Activated T-helper 2 cell treated with anti-CD3 and anti-CD28 coated beads, Interferon-gamma antibody, Interleukin-2, Interleukin-4, amounts not matched to agents 10 μg/mL and 5 μg/mL and 100 μg/mL, durations not matched to agents 14 hours and 24 hours and 36 hours (primary cell): ENCODE measurements around the gene TMEM131. TPM values are rescaled to one million over a fixed set of nuclear protein-coding genes. Genes with fewer than 3 reads are reported as not detected.

Source experiments
- DNase-seq: peaks from one replicate; pipeline ENCODE4 v3.0.0; 2021; ENCODE audit warnings: low spot score
- H3K27ac Mint-ChIP-seq: one replicate; pipeline ENCODE4 v1.8.0; 2021; ENCODE audit warnings: mixed read lengths
- H3K27me3 Mint-ChIP-seq: one replicate; pipeline ENCODE4 v1.8.0; 2021; ENCODE audit warnings: low read depth, mixed read lengths
- H3K36me3 Mint-ChIP-seq: one replicate; pipeline ENCODE4 v1.8.0; 2021; ENCODE audit warnings: low read depth, mixed read lengths
- H3K4me1 Mint-ChIP-seq: one replicate; pipeline ENCODE4 v1.8.0; 2021; ENCODE audit warnings: low read depth, mixed read lengths
- H3K4me3 Mint-ChIP-seq: one replicate; pipeline ENCODE4 v1.8.0; 2021; ENCODE audit warnings: low read depth, mild to moderate bottlenecking, moderate library complexity, mixed read lengths
- H3K9me3 Mint-ChIP-seq: one replicate; pipeline ENCODE4 v1.8.0; 2021; ENCODE audit warnings: mixed read lengths
- intact Hi-C: fragments of 100-400 bp; cut with micrococcal nuclease; formaldehyde crosslinking; loops from one replicate; pipeline ENCODE4 v1.15.1; 2023
- total RNA-seq: library from RNA; stranded (reverse); gene quantifications from 2 replicates; pipeline ENCODE4 v1.2.3, GENCODE V29; 2022

TMEM131 gene
- total RNA-seq, 1 donor from 2014 or later = 39.3 TPM

- Mint-ChIP-seq H3K36me3 (peaks cover 29% of the 10 kb centered on the region), H3K27me3 (no peaks in the 10 kb centered on the region), H3K9me3 (no peaks in the 10 kb centered on the region), H3K4me1 (peaks cover 1% of the 10 kb centered on the region), H3K4me3 (no peak overlapping the region), H3K27ac (no peak overlapping the region)
- intact Hi-C loops = no loop called here
- no peak for DNase-seq
Observed at GRCh38 chr2:97816411-97816810, 179.3 kb downstream of the TMEM131 start.

DNA sequence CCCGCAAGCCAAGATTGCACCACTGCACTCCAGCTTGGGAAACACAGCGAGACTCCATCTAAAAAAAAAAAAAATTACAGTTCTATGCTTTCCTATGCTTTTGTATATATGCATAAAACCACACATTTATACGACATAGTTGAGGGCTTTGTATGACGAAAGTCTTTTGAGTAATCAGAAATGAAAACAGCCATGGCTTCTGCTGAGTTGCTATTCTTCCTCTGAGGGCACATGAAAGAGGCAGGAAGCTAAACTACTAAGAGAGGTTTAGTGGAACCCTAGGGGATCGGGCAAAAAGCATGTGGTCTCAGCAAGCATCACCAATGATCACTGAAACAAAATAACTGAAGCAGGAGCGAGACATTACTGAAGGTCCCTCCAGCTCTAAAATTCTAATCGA is 182.8 kb downstream of the TMEM131 start:
- peaks cover 33% of the 10 kb centered on the region for H3K36me3 Mint-ChIP-seq
- intact Hi-C loops = no loop called here
- H3K9me3 Mint-ChIP-seq = no peaks in the 10 kb centered on the region
- H3K27ac Mint-ChIP-seq = no peak overlapping the region
- no peak overlapping the region for H3K4me3 Mint-ChIP-seq
- peaks cover 1% of the 10 kb centered on the region for H3K4me1 Mint-ChIP-seq
- no peak for DNase-seq
- H3K27me3 Mint-ChIP-seq = no peaks in the 10 kb centered on the region

- Mint-ChIP-seq H3K27me3 (no peaks in the 10 kb centered on the region), H3K4me1 (peaks cover 7% of the 10 kb centered on the region)
Observed at GRCh38 chr2:97808816-97809215, 186.9 kb downstream of the TMEM131 start.

DNA sequence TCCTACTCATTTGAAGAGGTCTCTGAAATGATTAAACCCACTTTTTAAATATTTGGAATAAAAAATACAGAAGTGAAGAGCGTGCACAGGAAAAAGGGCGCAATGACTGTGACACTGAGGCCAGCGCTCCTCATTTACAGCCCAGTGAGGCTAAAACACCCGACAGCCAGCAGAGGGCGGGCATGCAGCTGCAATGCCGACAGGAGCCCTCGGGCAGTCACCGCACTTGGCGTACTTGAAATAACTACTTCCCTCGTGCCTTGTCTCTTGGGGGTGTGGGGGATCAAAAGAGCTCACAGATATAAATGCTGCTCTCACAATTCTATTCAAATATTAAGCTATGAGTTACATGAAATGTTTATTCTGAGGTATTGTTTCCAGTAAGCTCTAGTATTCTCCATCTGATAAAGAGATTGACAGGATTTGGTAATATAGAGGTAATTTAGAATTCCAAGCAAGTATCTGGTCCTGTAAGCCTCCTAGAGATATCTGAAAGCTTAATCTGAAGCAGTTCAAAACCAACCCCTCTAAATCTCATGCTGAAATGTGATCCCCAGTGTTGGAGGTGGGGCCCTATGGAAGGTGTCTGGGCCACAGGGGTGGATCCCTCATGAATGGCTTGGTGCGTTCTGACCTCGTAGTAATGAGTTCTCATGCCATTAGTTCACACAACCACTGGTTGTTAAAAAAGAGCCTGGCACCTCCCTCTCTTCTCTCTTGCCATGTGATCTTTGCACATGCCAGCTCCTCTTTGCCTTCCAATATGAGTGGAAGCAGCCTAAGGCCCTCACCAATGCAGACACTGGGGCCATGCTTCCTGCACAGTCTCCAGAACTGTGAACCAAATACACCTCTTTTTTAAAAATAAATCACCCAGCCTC is 188.8 kb downstream of the TMEM131 start:
- Mint-ChIP-seq H3K4me3 (no peak overlapping the region), H3K27ac (no peak overlapping the region), H3K36me3 (peaks cover 31% of the 10 kb centered on the region), H3K9me3 (no peaks in the 10 kb centered on the region), H3K27me3 (no peaks in the 10 kb centered on the region), H3K4me1 (peaks cover 6% of the 10 kb centered on the region)
- intact Hi-C loops = loop anchor here (1.0 to 5.0 kb wide), 6 partner anchors 190 to 578 kb away; partner anchors contain the start of genes TMEM131 and VWA3B
- DNase-seq = peak; percentile 61

More at GRCh38 chr2:97808816-97809215, 186.9 kb downstream of the TMEM131 start:
- H3K27ac Mint-ChIP-seq = no peak overlapping the region
- no peaks in the 10 kb centered on the region for H3K9me3 Mint-ChIP-seq
- H3K4me3 Mint-ChIP-seq = no peak overlapping the region
- DNase-seq = no peak
- intact Hi-C loops = loop anchor here (5.0 kb wide), 4 partner anchors 188 to 368 kb away; partner anchors contain the start of genes TMEM131 and VWA3B
- peaks cover 34% of the 10 kb centered on the region for H3K36me3 Mint-ChIP-seq

DNA sequence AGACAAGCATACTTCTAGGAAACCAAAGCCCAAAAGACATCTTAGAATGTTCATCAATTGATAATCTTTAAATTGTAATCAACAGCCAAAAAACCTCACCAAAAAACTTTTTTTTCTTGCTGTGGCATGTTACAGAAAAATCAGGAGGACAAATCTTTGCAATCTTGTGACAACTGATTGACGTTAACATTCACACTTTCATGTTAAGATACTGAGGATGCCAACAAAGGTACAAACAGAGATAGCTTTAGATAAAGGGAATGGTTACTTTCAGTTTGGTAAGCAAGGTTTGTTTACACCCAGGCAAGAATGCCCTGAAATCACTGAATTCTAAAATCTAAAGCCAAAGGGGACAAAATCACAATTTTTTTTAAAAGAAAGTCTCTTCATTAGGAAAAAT is 190.0 kb downstream of the TMEM131 start:
- Mint-ChIP-seq H3K9me3 (no peaks in the 10 kb centered on the region), H3K4me1 (peaks cover 6% of the 10 kb centered on the region), H3K36me3 (peaks cover 28% of the 10 kb centered on the region), H3K4me3 (no peak overlapping the region), H3K27me3 (no peaks in the 10 kb centered on the region), H3K27ac (no peak overlapping the region)
- intact Hi-C loops = loop anchor here (1.0 to 5.0 kb wide), 6 partner anchors 192 to 580 kb away; partner anchors contain the start of genes TMEM131 and VWA3B
- DNase-seq = no peak

DNA sequence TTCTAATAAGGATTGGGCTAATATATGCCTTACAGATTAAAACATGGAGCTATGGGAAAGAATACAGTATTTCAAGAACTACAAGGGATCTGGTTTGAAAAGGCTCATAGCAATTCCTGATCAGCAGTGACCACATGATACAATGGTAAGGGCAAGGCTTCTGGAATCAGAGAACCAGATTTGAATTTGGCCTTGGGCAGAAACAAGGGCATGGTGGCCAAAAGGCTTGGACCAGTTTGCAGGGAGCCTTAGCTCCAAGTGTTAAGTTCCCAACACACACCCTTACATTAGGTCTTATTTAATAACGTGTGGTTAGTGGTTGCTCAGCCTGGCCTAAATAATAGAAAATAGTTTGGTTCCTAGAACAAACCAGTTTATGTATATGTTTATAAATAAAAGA is 194.7 kb downstream of the TMEM131 start:
- intact Hi-C loops = no loop called here
- H3K4me3 Mint-ChIP-seq = no peak overlapping the region
- peaks cover 8% of the 10 kb centered on the region for H3K4me1 Mint-ChIP-seq
- DNase-seq = no peak
- H3K27me3 Mint-ChIP-seq = no peaks in the 10 kb centered on the region
- no peak overlapping the region for H3K27ac Mint-ChIP-seq
- no peaks in the 10 kb centered on the region for H3K9me3 Mint-ChIP-seq
- peaks cover 39% of the 10 kb centered on the region for H3K36me3 Mint-ChIP-seq

DNA sequence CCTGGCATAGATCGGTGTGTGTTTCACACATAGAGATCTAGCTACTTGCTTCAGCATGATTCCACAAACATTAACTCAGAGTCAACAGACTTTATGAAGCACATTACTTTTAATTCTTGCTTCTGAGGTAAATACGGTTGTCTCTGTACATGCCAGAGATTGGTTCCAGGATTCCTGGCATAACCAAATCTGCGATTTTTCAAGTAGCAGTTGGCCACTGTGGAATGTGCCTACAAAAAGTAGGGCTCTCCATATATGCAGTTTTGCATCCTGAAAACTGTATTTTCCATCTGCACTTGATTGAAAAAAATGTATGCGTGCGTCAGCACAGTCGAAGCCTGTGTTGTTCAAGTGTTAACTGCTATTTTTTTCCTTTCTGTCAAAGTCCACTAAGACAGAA is 197.3 kb downstream of the TMEM131 start:
- no peak overlapping the region for H3K27ac Mint-ChIP-seq
- H3K4me3 Mint-ChIP-seq = no peak overlapping the region
- intact Hi-C loops = no loop called here
- no peak for DNase-seq
- H3K27me3 Mint-ChIP-seq = no peaks in the 10 kb centered on the region
- H3K9me3 Mint-ChIP-seq = no peaks in the 10 kb centered on the region
- peaks cover 24% of the 10 kb centered on the region for H3K36me3 Mint-ChIP-seq
- H3K4me1 Mint-ChIP-seq = peaks cover 2% of the 10 kb centered on the region

GRCh38 chr2:97797355-97797754 is 198.4 kb downstream of the TMEM131 start:
- Mint-ChIP-seq H3K27ac (no peak overlapping the region), H3K36me3 (peaks cover 32% of the 10 kb centered on the region), H3K4me3 (no peak overlapping the region), H3K9me3 (no peaks in the 10 kb centered on the region), H3K27me3 (no peaks in the 10 kb centered on the region), H3K4me1 (peaks cover 2% of the 10 kb centered on the region)
- intact Hi-C loops = no loop called here
- no peak for DNase-seq

GRCh38 chr2:97796465-97797126 is 199.2 kb downstream of the TMEM131 start:
- Mint-ChIP-seq H3K4me1 (peaks cover 2% of the 10 kb centered on the region), H3K36me3 (peaks cover 31% of the 10 kb centered on the region)
- no peak for DNase-seq

GRCh38 chr2:97792416-97792815 is 203.3 kb downstream of the TMEM131 start:
- Mint-ChIP-seq H3K27me3 (no peaks in the 10 kb centered on the region), H3K4me1 (no peaks in the 10 kb centered on the region), H3K9me3 (no peaks in the 10 kb centered on the region), H3K36me3 (peaks cover 30% of the 10 kb centered on the region), H3K27ac (no peak overlapping the region), H3K4me3 (no peak overlapping the region)
- intact Hi-C loops = no loop called here
- DNase-seq = no peak

More at GRCh38 chr2:97796465-97797126, 199.2 kb downstream of the TMEM131 start:
- intact Hi-C loops = no loop called here
- Mint-ChIP-seq H3K27me3 (no peaks in the 10 kb centered on the region), H3K4me3 (no peak overlapping the region), H3K27ac (no peak overlapping the region), H3K9me3 (no peaks in the 10 kb centered on the region)

DNA sequence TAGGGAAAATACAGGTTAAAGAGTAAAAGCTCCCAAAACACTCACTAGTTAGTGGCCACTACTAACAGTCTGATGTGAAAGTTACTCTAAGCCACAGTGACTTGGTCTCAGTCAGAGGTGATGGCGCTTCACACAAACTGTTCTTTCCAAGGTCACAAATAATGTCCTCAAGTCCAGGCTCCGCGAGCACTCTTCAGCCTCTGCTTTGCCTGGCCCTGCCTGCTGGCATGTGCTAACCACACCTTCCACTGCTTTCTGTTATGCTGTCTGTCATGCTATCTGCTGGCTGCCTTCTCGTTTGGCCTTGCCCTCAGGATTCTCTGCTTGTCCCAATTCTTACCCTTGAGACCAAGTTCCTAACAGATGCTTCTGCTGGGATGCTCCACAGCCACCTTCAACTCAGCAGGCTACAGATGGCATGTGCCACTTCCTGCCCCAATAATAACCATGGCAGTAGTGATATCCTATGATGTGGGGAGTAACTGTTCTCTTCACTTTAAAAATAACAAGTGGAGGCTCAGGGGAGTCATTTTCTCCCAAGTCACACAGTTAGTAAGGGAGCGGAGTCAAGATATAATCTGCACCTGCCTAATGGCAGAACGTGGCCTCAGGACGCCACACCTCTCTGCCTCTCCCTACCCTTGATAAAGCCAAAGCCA is 206.6 kb downstream of the TMEM131 start:
- Mint-ChIP-seq H3K27me3 (no peaks in the 10 kb centered on the region), H3K36me3 (peaks cover 24% of the 10 kb centered on the region), H3K4me3 (no peak overlapping the region), H3K4me1 (no peaks in the 10 kb centered on the region), H3K27ac (no peak overlapping the region), H3K9me3 (no peaks in the 10 kb centered on the region)
- intact Hi-C loops = no loop called here
- DNase-seq = no peak

- H3K4me1 Mint-ChIP-seq = no peaks in the 10 kb centered on the region
- H3K9me3 Mint-ChIP-seq = no peaks in the 10 kb centered on the region
- no peak overlapping the region for H3K27ac Mint-ChIP-seq
- DNase-seq = no peak
- peaks cover 7% of the 10 kb centered on the region for H3K36me3 Mint-ChIP-seq
- no peak overlapping the region for H3K4me3 Mint-ChIP-seq
- no peaks in the 10 kb centered on the region for H3K27me3 Mint-ChIP-seq
- intact Hi-C loops = no loop called here
Observed at GRCh38 chr2:97785818-97786217, 209.9 kb downstream of the TMEM131 start.
